ENCODE data around the gene ENOX1. TPM values are rescaled to one million over a fixed set of nuclear protein-coding genes. Genes with fewer than 3 reads are reported as not detected.

The ENOX1 gene
- under 1 TPM in 1 of 2 donors, not detected in 1; 0.33 TPM for total RNA-seq
- polyA plus RNA-seq (2013, experiment 1 of 2) = 2.2 TPM
- 2.9 TPM for polyA plus RNA-seq (2013, experiment 2 of 2)
- long read RNA-seq, experiment 1 = 0 reads
- long read RNA-seq, experiment 2, partial matches to known transcripts = 0 of 3 reads
- long read RNA-seq, experiment 2, other reads (novel, unspliced or antisense) = 3 of 3 reads
- long read RNA-seq, experiment 3, partial matches to known transcripts = 0 of 1 reads
- long read RNA-seq, experiment 3, other reads (novel, unspliced or antisense) = 1 of 1 reads
- long read RNA-seq, experiment 4 = 0 reads

DNA sequence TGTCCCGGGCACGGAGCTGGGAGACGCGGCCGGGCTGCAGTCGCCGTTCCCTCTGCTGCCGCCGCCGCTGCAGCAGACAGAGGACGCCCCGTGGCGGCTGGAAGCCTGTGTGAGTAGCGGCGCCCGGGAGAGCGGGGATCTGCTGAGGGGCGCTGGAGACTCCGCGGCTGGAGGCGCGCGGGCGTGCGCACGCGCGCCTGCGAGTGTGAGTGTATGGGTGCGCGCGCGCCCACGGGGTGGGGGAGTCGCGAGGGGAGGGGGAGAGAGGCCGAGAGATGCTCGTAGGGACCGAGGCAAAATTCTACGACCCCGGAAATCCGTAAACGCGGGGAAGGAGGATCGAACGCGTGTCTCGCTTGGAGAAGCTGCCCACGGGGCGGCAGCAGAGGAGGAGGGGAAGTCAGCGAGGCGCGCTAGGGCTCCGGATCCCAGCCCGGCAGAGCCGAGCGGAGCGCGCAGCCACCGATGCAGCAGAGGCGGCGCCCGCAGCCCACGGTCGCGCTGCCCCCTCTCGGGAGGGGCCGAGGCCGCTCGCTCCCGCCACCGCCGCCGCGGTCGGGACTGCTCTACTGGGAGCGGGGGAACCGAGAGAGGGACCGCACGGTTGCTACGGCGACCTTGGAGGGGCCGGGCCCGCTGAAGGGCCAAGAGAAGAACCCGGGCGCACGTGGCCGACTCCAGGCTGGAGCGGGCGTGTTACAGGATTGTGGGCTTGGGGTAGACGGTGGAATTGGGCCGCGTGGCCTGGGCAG, at the start of gene ENOX1:
Gene ENOX1, minus strand, starts transcription at position 207 of the 752 bp plus-strand sequence.
- DNase-seq = peak; percentile 87
- peaks cover 5% of the 10 kb centered on the region for H3K4me1 Mint-ChIP-seq
- H3K36me3 Mint-ChIP-seq (ENCODE audit: low read depth) = no peaks in the 10 kb centered on the region
- peak within 1 kb of the TSS; percentile 63 for H3K4me3 Mint-ChIP-seq
- no peaks in the 10 kb centered on the region for H3K36me3 ChIP-seq (ENCODE audit: control insufficient read depth, insufficient read depth, low read length)
- TF ChIP-seq, protein P1, sequence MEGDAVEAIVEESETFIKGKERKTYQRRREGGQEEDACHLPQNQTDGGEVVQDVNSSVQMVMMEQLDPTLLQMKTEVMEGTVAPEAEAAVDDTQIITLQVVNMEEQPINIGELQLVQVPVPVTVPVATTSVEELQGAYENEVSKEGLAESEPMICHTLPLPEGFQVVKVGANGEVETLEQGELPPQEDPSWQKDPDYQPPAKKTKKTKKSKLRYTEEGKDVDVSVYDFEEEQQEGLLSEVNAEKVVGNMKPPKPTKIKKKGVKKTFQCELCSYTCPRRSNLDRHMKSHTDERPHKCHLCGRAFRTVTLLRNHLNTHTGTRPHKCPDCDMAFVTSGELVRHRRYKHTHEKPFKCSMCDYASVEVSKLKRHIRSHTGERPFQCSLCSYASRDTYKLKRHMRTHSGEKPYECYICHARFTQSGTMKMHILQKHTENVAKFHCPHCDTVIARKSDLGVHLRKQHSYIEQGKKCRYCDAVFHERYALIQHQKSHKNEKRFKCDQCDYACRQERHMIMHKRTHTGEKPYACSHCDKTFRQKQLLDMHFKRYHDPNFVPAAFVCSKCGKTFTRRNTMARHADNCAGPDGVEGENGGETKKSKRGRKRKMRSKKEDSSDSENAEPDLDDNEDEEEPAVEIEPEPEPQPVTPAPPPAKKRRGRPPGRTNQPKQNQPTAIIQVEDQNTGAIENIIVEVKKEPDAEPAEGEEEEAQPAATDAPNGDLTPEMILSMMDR (conservative IDR thresholded peaks at IDR 0.05) = peak; percentile 44
- H3K4me1 ChIP-seq (ENCODE audit: control insufficient read depth, insufficient read depth, low read length) = no peaks in the 10 kb centered on the region
- H3K9ac ChIP-seq (ENCODE audit: extremely low read depth, low read length, poor library complexity, severe bottlenecking) = no peak within 1 kb of the TSS
- peak within 1 kb of the TSS; percentile 75 for H3K4me3 ChIP-seq (ENCODE audit: low read length)
- H3K27me3 Mint-ChIP-seq (ENCODE audit: insufficient read depth) = peaks cover 64% of the 10 kb centered on the region
- H3K9me3 Mint-ChIP-seq = no peaks in the 10 kb centered on the region
- WGBS, 2 experiments (ENCODE audit: insufficient coverage in 1 of 2, insufficient read length in 1 of 2) = 0 to 1% methylated on average over 6 to 93 of the region's 93 CpGs
- H3K27ac Mint-ChIP-seq = no peak within 1 kb of the TSS
- H3K27ac ChIP-seq (ENCODE audit: low read depth, low read length) = no peak within 1 kb of the TSS
- H3K9me3 ChIP-seq (ENCODE audit: control insufficient read depth, low read length) = no peaks in the 10 kb centered on the region
- H3K27me3 ChIP-seq (ENCODE audit: control insufficient read depth, insufficient read depth, low read length, poor library complexity, severe bottlenecking) = peaks cover 64% of the 10 kb centered on the region

DNA sequence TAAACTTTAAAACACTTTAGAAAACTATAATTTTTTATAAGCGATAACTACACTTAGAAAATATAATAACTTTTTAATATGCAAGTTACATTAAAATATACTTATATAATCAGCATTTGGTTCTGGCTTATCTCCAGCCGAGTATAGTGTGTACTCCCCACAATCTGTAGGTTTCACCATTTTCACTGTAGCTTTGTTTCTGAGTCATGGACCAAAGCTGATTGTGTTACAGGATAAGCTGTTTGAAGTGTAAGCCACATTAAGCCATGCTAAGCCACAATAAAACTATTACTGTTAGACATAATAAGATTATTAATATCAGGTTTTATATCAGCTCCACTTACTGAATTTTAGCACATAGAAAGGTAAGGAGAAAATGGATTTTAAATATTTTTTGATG, 48.9 kb upstream of the ENOX1 start:
- H3K4me3 ChIP-seq (ENCODE audit: low read length) = no peak overlapping the region
- Mint-ChIP-seq H3K4me1 (no peaks in the 10 kb centered on the region), H3K9me3 (peaks cover under 1% of the 10 kb centered on the region), H3K27ac (no peak overlapping the region), H3K27me3 (ENCODE audit: insufficient read depth) (no peaks in the 10 kb centered on the region), H3K4me3 (no peak overlapping the region), H3K36me3 (ENCODE audit: low read depth) (no peaks in the 10 kb centered on the region)
- 78% methylated on average over 1 of the region's 2 CpGs; no CpG with 5 or more reads in 1 of the 2 experiments for WGBS, 2 experiments (ENCODE audit: insufficient coverage in 1 of 2, insufficient read length in 1 of 2)
- TF ChIP-seq, protein P1 (conservative IDR thresholded peaks at IDR 0.05) = no peak
- no peaks in the 10 kb centered on the region for H3K27me3 ChIP-seq (ENCODE audit: control insufficient read depth, insufficient read depth, low read length, poor library complexity, severe bottlenecking)
- H3K9me3 ChIP-seq (ENCODE audit: control insufficient read depth, low read length) = no peaks in the 10 kb centered on the region
- H3K4me1 ChIP-seq (ENCODE audit: control insufficient read depth, insufficient read depth, low read length) = no peaks in the 10 kb centered on the region
- H3K9ac ChIP-seq (ENCODE audit: extremely low read depth, low read length, poor library complexity, severe bottlenecking) = no peak overlapping the region
- H3K27ac ChIP-seq (ENCODE audit: low read depth, low read length) = no peak overlapping the region
- DNase-seq = no peak
- no peaks in the 10 kb centered on the region for H3K36me3 ChIP-seq (ENCODE audit: control insufficient read depth, insufficient read depth, low read length)

DNA sequence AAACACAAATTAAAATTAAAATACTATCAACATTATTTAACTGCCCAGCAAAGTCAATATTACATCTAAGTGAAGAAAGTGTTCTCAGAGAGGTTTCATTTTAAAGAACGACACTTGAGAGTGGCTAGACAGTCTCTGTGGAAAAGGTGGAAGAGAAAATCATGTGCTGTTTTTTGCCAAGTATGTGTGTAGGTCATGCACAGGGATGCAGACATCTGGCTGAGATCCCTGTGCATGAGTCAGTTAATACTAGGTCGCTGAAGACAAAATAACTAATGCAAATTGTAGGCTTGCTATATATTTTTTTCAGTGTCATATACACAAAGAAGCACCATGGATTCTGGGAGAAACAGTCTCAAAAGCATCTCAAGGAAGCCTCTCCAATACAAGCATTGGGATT, 44.3 kb upstream of the ENOX1 start:
- H3K27ac Mint-ChIP-seq = no peak overlapping the region
- 88 to 100% methylated on average over 1 to 2 of the region's 2 CpGs for WGBS, 2 experiments (ENCODE audit: insufficient coverage in 1 of 2, insufficient read length in 1 of 2)
- no peaks in the 10 kb centered on the region for H3K9me3 Mint-ChIP-seq

More for the DNA sequence above, 44.3 kb upstream of the ENOX1 start:
- Histone ChIP-seq H3K4me3 (ENCODE audit: low read length) (no peak overlapping the region), H3K9me3 (ENCODE audit: control insufficient read depth, low read length) (no peaks in the 10 kb centered on the region), H3K4me1 (ENCODE audit: control insufficient read depth, insufficient read depth, low read length) (no peaks in the 10 kb centered on the region), H3K27ac (ENCODE audit: low read depth, low read length) (no peak overlapping the region), H3K36me3 (ENCODE audit: control insufficient read depth, insufficient read depth, low read length) (no peaks in the 10 kb centered on the region), H3K27me3 (ENCODE audit: control insufficient read depth, insufficient read depth, low read length, poor library complexity, severe bottlenecking) (no peaks in the 10 kb centered on the region), H3K9ac (ENCODE audit: extremely low read depth, low read length, poor library complexity, severe bottlenecking) (no peak overlapping the region)
- no peaks in the 10 kb centered on the region for H3K36me3 Mint-ChIP-seq (ENCODE audit: low read depth)
- H3K27me3 Mint-ChIP-seq (ENCODE audit: insufficient read depth) = no peaks in the 10 kb centered on the region
- no peak for DNase-seq
- H3K4me1 Mint-ChIP-seq = no peaks in the 10 kb centered on the region
- TF ChIP-seq, protein P1 (conservative IDR thresholded peaks at IDR 0.05) = no peak
- H3K4me3 Mint-ChIP-seq = no peak overlapping the region

Data from endodermal cell (in vitro differentiated cells).